ENCODE measurements around the gene FAH. TPM values are rescaled to one million over a fixed set of nuclear protein-coding genes. Genes with fewer than 3 reads are reported as not detected.

The FAH gene
- total and polyA plus RNA-seq, 4 donors, result 23.7 to 55.5 (median 49.2) TPM

GRCh38 chr15:80186597-80186996 lies 33.8 kb downstream of the FAH start:
- 97 to 98% methylated on average over 1 of the region's 1 CpG for WGBS, 2 donors
- H3K9ac ChIP-seq (ENCODE audit: insufficient read depth in 1 of 2, low read length in 2 of 2), result no peak overlapping the region
- H3K9me3 ChIP-seq (ENCODE audit: control insufficient read depth in 4 of 4, insufficient read depth in 3 of 4, low read length in 3 of 4), result no peaks in the 10 kb centered on the region
- H3K4me3 ChIP-seq, result no peak overlapping the region
- no peak for TF ChIP-seq CTCF (IDR thresholded peaks at IDR 0.05; ENCODE audit: control extremely low read depth, extremely low read depth)
- peaks cover 0 to 15% (median 13%) of the 10 kb centered on the region in 5 donors for H3K4me1 ChIP-seq (ENCODE audit: control insufficient read depth in 5 of 5, insufficient read depth in 5 of 5, low read length in 5 of 5)
- peaks cover 11 to 36% (median 31%) of the 10 kb centered on the region in 4 donors for H3K36me3 ChIP-seq (ENCODE audit: control insufficient read depth in 4 of 4, insufficient read depth in 4 of 4, low read length in 4 of 4)
- DNase-seq (no peak), ATAC-seq (ENCODE audit: insufficient read depth, low FRiP score) (no peak)
- no peak overlapping the region for H3K27ac ChIP-seq (ENCODE audit: low read depth in 1 of 2, low read length in 1 of 2)
- H3K27me3 ChIP-seq (ENCODE audit: control insufficient read depth in 3 of 3, insufficient read depth in 3 of 3, low read length in 2 of 3), result no peaks in the 10 kb centered on the region

- no peak overlapping the region for H3K4me3 ChIP-seq
- DNase-seq (no peak), ATAC-seq (ENCODE audit: insufficient read depth, low FRiP score) (no peak)
- 86 to 96% methylated on average over 2 of the region's 2 CpGs for WGBS, 2 donors
- H3K9me3 ChIP-seq (ENCODE audit: control insufficient read depth in 4 of 4, insufficient read depth in 3 of 4, low read length in 3 of 4), result no peaks in the 10 kb centered on the region
- no peaks in the 10 kb centered on the region for H3K27me3 ChIP-seq (ENCODE audit: control insufficient read depth in 3 of 3, insufficient read depth in 3 of 3, low read length in 2 of 3)
- H3K27ac ChIP-seq (ENCODE audit: low read depth in 1 of 2, low read length in 1 of 2), result no peak overlapping the region
- H3K4me1 ChIP-seq (ENCODE audit: control insufficient read depth in 5 of 5, insufficient read depth in 5 of 5, low read length in 5 of 5), result peaks cover 0 to 3% (median 0%) of the 10 kb centered on the region in 5 donors
- no peak for TF ChIP-seq CTCF (IDR thresholded peaks at IDR 0.05; ENCODE audit: control extremely low read depth, extremely low read depth)
- no peak overlapping the region for H3K9ac ChIP-seq (ENCODE audit: insufficient read depth in 1 of 2, low read length in 2 of 2)
- peaks cover 11 to 33% (median 26%) of the 10 kb centered on the region in 4 donors for H3K36me3 ChIP-seq (ENCODE audit: control insufficient read depth in 4 of 4, insufficient read depth in 4 of 4, low read length in 4 of 4)
Measured at GRCh38 chr15:80188251-80188650, 35.5 kb downstream of the FAH start.

- no peaks in the 10 kb centered on the region for H3K9me3 ChIP-seq (ENCODE audit: control insufficient read depth in 4 of 4, insufficient read depth in 3 of 4, low read length in 3 of 4)
- no peak overlapping the region for H3K27ac ChIP-seq (ENCODE audit: low read depth in 1 of 2, low read length in 1 of 2)
- H3K4me1 ChIP-seq (ENCODE audit: control insufficient read depth in 5 of 5, insufficient read depth in 5 of 5, low read length in 5 of 5), result no peaks in the 10 kb centered on the region
- peaks cover 9 to 16% (median 12%) of the 10 kb centered on the region in 4 donors for H3K36me3 ChIP-seq (ENCODE audit: control insufficient read depth in 4 of 4, insufficient read depth in 4 of 4, low read length in 4 of 4)
- TF ChIP-seq CTCF (IDR thresholded peaks at IDR 0.05; ENCODE audit: control extremely low read depth, extremely low read depth), result no peak
- H3K9ac ChIP-seq (ENCODE audit: insufficient read depth in 1 of 2, low read length in 2 of 2), result no peak overlapping the region
- ATAC-seq (ENCODE audit: insufficient read depth, low FRiP score), result no peak
- DNase-seq, result no peak
- H3K27me3 ChIP-seq (ENCODE audit: control insufficient read depth in 3 of 3, insufficient read depth in 3 of 3, low read length in 2 of 3), result no peaks in the 10 kb centered on the region
- no peak overlapping the region for H3K4me3 ChIP-seq
- 98 to 100% methylated on average over 2 of the region's 2 CpGs for WGBS, 2 donors
Measured at GRCh38 chr15:80191198-80191597, 38.4 kb downstream of the FAH start.
